ENCODE results near the gene GNAQ. TPM values are rescaled to one million over a fixed set of nuclear protein-coding genes. Genes with fewer than 3 reads are reported as not detected.

Gene GNAQ
- total RNA-seq, 1 experiment from 2014 or later, result 48.6 TPM

- WGBS (ENCODE audit: extremely low coverage, insufficient read length, low lambda C conversion rate), result no CpG with 5 or more reads among the region's 2 CpGs
- Histone ChIP-seq H3K23ac (ENCODE audit: insufficient read length, low read depth, low read length) (no peak overlapping the region), H3K23me2 (ENCODE audit: insufficient read length, low read depth, low read length, poor library complexity, severe bottlenecking) (no peaks in the 10 kb centered on the region), H3K27ac (ENCODE audit: insufficient read length, low read depth, low read length) (no peak overlapping the region), H3K4me1 (ENCODE audit: insufficient read depth, low read length) (peaks cover 3% of the 10 kb centered on the region), H3K9ac (ENCODE audit: extremely low read depth, insufficient read length, low read length) (no peak overlapping the region), H2BK120ac (ENCODE audit: low read depth, low read length, poor library complexity, severe bottlenecking) (no peak overlapping the region), H3K18ac (ENCODE audit: insufficient read length, low read depth, low read length) (no peak overlapping the region), H3K4ac (ENCODE audit: low read depth, low read length) (no peak overlapping the region), H3K14ac (ENCODE audit: insufficient read depth, low read length) (no peak overlapping the region), H2AFZ (ENCODE audit: low read length) (no peak overlapping the region), H4K20me1 (ENCODE audit: control insufficient read depth, insufficient read depth, insufficient read length) (no peaks in the 10 kb centered on the region), H4K5ac (ENCODE audit: insufficient read length, low read depth, low read length) (no peak overlapping the region), H3T11ph (ENCODE audit: low read length) (no peak overlapping the region), H3K9me3 (ENCODE audit: control insufficient read depth, low read depth, low read length) (no peaks in the 10 kb centered on the region), H3K27me3 (ENCODE audit: insufficient read depth, low read length) (no peaks in the 10 kb centered on the region), H3K79me1 (ENCODE audit: insufficient read depth, low read depth, low read length, poor library complexity, severe bottlenecking) (no peaks in the 10 kb centered on the region), H2BK20ac (ENCODE audit: low read depth, low read length, poor library complexity, severe bottlenecking) (no peak overlapping the region), H2BK5ac (ENCODE audit: insufficient read length, low read length) (no peak overlapping the region), H3K56ac (ENCODE audit: insufficient read length, low read depth, low read length) (no peak overlapping the region), H4K91ac (ENCODE audit: insufficient read length, low read depth, low read length) (no peak overlapping the region), H3K4me2 (ENCODE audit: insufficient read depth, insufficient read length, low read length) (no peak overlapping the region), H4K8ac (replicated peaks; ENCODE audit: insufficient read length, low read depth, low read length) (no peak overlapping the region), H2AK5ac (ENCODE audit: insufficient read length, low read length) (no peak overlapping the region), H2BK12ac (ENCODE audit: insufficient read length, low read depth, low read length) (no peak overlapping the region), H3K79me2 (ENCODE audit: insufficient read depth, low read length) (no peaks in the 10 kb centered on the region), H2BK15ac (ENCODE audit: low read depth, low read length) (no peak overlapping the region)
- Mint-ChIP-seq H3K27me3 (ENCODE audit: low read depth) (no peaks in the 10 kb centered on the region), H3K9me3 (no peaks in the 10 kb centered on the region), H3K36me3 (ENCODE audit: insufficient read depth in 1 of 3, low read depth in 3 of 3) (no peaks in the 10 kb centered on the region), H3K4me1 (peaks cover 2 to 4% of the 10 kb centered on the region in 2 experiments; a peak in 2 of 4 replicates), H3K27ac (no peak overlapping the region), H3K4me3 (no peak overlapping the region)
- TF ChIP-seq, protein P1, sequence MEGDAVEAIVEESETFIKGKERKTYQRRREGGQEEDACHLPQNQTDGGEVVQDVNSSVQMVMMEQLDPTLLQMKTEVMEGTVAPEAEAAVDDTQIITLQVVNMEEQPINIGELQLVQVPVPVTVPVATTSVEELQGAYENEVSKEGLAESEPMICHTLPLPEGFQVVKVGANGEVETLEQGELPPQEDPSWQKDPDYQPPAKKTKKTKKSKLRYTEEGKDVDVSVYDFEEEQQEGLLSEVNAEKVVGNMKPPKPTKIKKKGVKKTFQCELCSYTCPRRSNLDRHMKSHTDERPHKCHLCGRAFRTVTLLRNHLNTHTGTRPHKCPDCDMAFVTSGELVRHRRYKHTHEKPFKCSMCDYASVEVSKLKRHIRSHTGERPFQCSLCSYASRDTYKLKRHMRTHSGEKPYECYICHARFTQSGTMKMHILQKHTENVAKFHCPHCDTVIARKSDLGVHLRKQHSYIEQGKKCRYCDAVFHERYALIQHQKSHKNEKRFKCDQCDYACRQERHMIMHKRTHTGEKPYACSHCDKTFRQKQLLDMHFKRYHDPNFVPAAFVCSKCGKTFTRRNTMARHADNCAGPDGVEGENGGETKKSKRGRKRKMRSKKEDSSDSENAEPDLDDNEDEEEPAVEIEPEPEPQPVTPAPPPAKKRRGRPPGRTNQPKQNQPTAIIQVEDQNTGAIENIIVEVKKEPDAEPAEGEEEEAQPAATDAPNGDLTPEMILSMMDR (conservative IDR thresholded peaks at IDR 0.05), result no peak
- no peak for DNase-seq
Measured at GRCh38 chr9:77793849-77794248, 237.8 kb downstream of the GNAQ start.
